Measurements from ENCODE around the gene SLIT3.

The SLIT3 gene

GRCh38 chr5:169174923-169175322 lies 126.0 kb downstream of the SLIT3 start:
- no peak for DNase-seq (ENCODE audit: low spot score)

DNA sequence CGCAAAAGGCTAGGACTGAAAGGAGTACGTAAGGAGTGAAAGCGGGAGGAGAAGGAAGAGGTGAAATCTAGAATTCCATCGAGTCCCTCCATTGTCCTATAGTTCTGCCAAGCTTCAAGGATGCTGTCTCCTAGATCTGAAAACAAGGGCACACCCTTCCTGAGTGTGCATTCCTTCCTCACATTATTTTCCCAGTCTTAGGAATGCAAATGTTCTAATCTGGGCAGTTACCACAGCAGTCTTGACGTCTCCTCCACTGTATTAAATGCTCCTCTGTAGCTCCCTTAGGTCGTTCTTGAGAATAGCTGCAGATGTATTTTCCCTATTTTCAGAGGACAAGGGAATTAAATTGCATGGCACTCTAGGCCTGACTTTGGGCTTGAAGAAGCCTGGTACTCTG lies 127.6 kb downstream of the SLIT3 start:
- DNase-seq (ENCODE audit: low spot score), result no peak

DNA sequence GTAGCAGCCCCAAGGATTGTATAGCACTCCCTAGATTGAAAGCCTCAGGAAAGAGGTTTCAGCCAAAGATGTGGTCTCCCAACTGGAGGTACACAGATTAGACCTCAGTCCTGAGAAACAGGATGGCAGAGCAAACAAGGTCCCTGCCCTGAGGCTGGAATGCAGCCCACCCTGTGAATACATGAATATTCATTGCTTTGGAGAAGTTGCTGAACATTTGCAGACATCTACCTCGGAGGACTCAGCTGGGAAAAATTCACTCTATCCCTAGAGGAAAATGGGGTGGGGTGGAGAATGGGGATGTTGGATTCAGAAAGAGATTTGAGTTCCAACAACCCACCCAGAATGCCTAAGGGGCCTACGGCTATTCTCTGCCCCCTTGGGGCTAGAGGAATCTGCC lies 129.4 kb downstream of the SLIT3 start:
- DNase-seq (ENCODE audit: low spot score), result no peak

GRCh38 chr5:169169783-169170182 lies 131.2 kb downstream of the SLIT3 start:
- no peak for DNase-seq (ENCODE audit: low spot score)

DNA sequence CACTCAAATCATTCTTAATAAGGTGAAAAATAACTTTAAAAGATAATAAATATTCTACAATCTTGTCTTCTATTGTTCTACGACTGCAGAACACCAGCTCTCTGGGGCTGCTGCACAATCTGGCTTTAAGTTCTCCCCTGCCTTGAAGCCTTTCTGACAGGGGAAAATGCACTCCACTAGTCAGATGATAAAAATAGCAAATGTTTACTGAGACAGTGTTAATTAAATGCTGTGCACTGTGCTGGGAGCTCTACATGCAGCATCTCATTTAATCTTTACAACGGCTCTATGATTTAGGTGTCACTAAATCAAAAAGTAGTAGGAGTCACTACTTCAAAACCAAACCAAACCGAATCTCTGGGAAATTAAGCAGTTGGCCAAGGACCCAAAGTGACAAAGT lies 132.7 kb downstream of the SLIT3 start:
- DNase-seq (ENCODE audit: low spot score), result no peak

- no peak for DNase-seq (ENCODE audit: low spot score)
These were observed 134.9 kb downstream of the SLIT3 start for GRCh38 chr5:169166078-169166477.

DNA sequence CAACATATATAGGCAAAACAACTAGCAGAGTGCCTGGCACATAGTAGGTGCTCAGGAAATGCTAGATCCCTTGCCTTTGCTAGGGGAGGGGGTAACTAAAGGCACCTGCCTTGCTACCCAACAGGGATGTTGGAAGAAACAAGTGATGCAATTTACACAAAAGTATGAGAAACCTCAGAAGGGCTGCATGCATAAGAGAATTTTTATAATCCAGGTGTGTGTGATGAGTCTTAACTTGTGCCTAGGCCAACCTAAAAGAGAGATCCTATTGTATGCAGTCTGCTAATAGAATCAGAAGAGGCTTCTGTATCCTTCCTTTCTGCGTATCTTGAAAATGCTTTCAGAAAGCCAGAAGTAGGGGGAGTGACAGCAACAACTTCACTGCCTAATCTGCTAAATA lies 135.9 kb downstream of the SLIT3 start:
- no peak for DNase-seq (ENCODE audit: low spot score)

DNA sequence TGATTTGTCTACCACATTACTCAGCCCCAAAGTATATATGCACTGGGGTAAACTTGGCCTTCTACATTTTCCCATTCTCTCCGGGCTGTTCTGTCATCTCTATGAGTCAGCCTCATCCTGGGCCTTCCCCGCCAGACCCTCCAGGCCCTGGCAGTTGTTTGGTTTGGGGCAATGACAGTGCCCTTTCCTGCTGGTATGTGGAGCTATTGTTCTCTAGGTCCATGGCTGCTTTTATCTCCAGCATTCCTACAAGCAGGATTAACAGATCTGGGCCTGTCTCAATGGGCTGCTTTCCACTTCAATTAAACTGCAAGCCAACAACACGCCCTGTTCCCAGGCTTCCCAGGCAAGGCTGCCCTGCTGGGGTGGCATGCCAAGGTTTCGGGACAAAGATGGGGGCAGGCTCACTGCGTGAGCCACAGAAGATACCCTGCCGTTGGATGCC lies 136.4 kb downstream of the SLIT3 start:
- no peak for DNase-seq (ENCODE audit: low spot score)

DNA sequence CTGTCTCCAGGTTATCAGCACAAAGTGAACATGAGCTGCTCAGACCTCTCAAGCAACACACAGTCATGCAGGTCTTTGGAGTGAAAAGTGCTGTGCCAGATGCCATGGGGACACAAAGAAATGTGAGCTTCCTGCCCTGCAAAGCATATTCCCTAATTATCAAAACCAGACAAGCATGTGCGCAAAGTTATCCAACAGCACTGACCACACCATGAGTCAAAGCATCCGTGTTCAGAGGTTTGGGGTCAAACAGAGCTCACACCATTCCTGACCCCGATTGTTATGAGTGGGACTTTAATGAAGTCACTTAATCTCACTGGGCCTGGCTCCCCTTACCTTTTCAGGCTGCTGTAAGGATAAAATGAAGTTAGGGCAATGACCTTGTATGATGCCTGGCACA lies 138.5 kb downstream of the SLIT3 start:
- no peak for DNase-seq (ENCODE audit: low spot score)

- DNase-seq (ENCODE audit: low spot score), result no peak
These were observed 139.8 kb downstream of the SLIT3 start for GRCh38 chr5:169161022-169161680.

DNA sequence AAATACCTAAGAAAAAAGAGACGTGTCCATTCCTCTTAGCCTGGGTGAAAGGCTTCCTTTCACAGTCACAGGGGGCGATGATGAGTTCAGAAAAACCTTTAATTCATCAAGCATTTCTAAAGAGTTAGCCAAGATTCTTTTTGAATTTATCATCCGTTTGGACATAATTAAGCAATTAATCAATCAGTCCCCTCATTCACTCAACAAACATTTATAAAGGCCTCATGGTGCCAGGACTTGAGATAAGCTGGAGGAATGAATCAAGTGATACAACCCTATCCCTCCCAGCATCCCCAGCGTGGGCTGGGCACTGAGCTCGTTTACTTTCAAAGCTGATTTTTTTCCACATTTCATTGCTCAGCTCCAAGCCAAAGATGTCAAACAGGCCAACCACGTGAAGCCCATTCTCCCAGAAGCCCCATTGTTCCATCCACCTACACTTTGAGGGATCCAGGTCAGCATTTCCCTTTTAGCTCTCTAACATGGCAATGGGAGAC lies 140.5 kb downstream of the SLIT3 start:
- DNase-seq (ENCODE audit: low spot score), result no peak

DNA sequence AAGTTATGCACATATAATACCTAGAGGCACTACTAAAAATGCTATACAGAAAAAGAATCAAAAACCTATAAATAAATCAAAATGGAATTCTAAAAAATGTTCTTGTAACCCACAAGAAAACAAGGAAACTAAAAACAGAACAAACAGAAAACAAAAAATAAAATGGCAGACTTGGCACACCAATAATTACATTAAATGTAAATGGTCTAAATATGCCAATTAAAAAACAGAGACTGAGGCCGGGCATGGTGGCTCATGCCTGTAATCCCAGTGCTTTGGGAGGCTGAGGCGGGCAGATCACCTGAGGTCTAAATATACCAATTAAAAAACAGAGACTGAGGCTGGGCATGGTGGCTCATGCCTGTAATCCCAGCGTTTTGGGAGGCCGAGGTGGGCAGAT lies 142.2 kb downstream of the SLIT3 start:
- no peak for DNase-seq (ENCODE audit: low spot score)

GRCh38 chr5:169157064-169157463 lies 143.9 kb downstream of the SLIT3 start:
- DNase-seq (ENCODE audit: low spot score), result no peak

GRCh38 chr5:169154679-169155078 lies 146.3 kb downstream of the SLIT3 start:
- DNase-seq (ENCODE audit: low spot score), result no peak

DNA sequence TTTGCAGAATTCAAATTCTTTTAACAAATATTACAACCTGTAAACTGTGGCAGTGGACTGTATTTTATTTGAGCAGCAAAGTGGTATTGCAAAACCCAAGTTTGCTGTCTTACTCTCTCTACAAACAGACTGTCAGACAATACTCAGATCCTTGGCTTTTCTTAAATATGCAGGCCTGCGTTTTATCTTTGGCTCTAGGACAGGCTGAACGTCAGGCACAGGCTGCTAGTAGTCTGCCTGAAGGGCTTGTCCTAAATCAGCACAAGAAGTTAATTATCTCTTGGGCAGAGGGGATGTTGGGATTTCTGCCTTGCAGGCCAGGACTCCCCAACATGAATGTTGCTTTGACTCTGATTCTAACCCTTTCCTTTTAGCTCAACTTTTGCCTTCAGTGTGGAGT lies 147.5 kb downstream of the SLIT3 start:
- no peak for DNase-seq (ENCODE audit: low spot score)

DNA sequence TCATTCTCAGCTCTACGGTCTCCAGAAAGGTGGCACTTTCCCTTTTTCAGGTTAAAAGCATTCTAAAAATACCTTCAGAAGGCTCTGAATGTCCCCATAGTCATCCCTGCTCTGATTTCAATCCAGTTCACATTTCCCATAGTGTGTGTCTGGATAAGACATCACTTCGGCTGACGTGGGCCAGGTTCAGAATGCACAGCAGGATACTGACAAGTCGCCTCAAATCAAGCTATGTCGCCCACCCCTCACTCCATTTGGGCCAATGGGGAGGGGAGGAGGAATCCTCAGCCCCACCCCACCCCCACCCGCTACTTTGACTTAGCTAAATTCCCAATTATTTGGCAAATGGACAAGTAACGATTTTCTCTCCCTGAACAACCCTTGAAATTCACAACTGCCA lies 148.0 kb downstream of the SLIT3 start:
- DNase-seq (ENCODE audit: low spot score), result no peak

- DNase-seq (ENCODE audit: low spot score), result no peak
These were observed 148.5 kb downstream of the SLIT3 start for GRCh38 chr5:169152453-169152852.

DNA sequence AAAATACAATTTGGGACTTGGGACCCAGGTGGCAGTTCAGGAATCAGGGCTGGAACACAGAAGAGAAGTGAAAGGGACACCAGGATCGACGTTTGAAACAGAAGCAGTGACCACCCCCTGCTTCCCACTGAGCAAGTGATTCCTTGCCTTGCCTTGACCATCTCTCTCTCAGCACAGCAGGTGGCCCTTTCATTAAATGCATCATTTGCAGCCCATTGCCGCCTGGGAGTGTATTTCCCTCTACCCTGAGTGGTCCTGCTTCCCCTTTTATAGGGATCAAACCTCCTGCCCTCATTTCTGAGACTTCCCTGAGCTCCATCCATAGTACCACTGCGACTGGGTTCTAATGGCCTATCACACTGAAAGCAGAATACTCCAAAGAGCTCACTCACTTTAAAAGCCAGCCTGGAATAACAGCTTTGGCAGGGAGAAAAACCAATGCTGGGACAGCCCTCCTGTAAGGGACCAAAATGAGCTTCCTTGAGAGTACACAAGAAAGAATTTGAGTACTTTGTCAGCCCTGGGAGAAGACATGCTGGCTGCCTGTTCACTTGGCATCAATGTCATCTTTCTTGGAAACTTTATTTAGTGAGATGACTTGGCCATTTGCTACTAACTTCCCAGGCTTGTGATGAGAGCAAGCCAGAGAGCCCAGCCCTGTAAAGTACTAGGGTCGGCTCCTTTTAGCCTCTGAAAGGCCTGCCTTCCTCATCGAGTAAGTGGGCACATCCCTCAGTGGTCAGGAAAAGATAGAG lies 149.7 kb downstream of the SLIT3 start:
- DNase-seq (ENCODE audit: low spot score), result no peak

DNA sequence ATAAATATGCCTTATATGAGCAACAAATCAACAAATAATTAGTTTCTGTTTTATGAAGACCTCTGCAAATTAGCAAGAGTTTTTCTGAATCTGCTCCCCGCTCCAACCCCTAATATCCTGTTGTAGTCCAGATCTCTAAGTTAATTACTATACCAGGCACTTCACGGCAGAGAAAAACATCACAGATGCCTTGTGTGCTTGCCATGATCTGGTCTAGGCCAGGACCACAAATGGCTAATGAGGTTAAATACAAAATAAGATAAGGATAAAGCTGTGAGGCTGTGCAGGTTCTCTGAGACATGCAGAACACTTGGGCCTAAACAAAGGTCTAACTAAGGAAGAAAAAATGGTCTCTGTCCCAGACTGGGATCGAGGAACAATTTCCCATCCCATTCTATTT lies 150.8 kb downstream of the SLIT3 start:
- no peak for DNase-seq (ENCODE audit: low spot score)

- no peak for DNase-seq (ENCODE audit: low spot score)
These were observed 151.6 kb downstream of the SLIT3 start for GRCh38 chr5:169149317-169149716.

- DNase-seq (ENCODE audit: low spot score), result no peak
These were observed 152.7 kb downstream of the SLIT3 start for GRCh38 chr5:169148138-169148740.

DNA sequence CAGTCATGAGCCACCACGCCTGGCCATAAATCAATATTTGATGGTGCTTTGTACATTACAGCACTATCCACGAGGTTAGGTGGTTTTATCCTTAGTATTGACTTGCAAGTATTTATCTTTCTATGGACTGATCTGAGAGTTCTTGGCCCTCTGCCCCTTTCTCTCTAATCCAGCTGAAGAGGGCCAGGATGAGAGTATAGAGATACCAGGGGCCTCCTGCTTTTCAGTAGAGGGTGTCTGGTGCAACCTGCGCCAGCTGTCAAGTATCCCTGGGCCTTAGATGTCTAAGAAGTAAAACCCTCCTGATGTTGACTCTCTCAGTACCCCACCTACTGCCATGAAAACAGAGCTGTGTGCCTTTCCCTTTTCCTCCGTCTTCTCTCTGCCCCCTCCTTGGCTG lies 153.4 kb downstream of the SLIT3 start:
- no peak for DNase-seq (ENCODE audit: low spot score)

DNA sequence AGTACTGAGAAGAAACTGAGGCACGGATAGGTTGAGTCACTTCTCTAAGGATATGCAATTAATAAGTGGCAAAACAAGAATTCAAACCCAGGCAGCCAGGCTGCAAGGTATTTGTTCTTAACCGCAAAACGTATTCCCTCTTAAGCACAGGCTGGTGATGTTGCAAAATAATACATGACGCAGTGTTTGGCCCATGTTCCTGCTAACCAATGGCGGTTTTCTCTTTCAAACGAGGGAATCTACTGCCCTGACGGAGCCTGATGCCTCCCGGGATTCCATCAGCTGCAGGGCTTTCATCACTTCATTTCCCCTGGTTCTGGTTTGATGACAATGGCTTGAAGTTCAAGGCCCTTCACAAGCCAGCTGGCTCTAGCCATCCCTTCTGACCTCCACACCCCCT lies 154.8 kb downstream of the SLIT3 start:
- DNase-seq (ENCODE audit: low spot score), result no peak

Measured in hematopoietic multipotent progenitor cell treated with erythropoietin and hydrocortisone succinate and interleukin-3 and kit ligand, for 15 days (in vitro differentiated cells).